GM20000 (cell line): Measurements from ENCODE around the gene PLLP.
A peak's percentile ranks its signal among the peaks of the same experiment; 100 is the strongest.
"Not testable (repeated sequence)": the region's sequence is repeated elsewhere in the genome, so short reads cannot be mapped to it uniquely, and the experiment has no call there.

ENCODE experiments used
- DNase-seq: peaks from one replicate; pipeline ENCODE4 v3.0.0; 2012; ENCODE audit warnings: low spot score
- TF ChIP-seq, protein P1 (sequence below): IDR thresholded peaks from 2 replicates; pipeline ENCODE4 v1.5.1; 2012; ENCODE audit warnings: mild to moderate bottlenecking, control low read depth; ENCODE audit errors: extremely low read depth, missing control alignments

PLLP gene

DNA sequence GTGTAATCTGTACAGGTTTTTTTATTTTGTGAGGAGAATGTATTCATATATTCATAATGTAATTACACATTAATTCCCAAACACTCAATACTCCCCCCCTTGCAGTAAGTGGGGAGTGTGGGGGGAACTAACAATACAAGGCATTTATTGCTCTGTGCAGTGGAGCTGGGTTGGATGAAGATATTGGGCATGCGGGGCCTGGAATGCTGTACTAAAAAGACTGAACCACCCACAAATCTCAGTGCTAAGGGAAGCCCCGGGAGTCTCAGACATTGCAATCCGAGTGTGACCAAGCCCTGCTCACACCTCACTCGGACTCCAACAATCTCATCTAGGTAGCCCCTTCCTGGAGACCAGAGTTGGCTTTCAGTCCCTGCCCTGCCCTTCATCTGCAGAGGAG, 6.0 kb downstream of the PLLP start:
- TF ChIP-seq, protein P1, sequence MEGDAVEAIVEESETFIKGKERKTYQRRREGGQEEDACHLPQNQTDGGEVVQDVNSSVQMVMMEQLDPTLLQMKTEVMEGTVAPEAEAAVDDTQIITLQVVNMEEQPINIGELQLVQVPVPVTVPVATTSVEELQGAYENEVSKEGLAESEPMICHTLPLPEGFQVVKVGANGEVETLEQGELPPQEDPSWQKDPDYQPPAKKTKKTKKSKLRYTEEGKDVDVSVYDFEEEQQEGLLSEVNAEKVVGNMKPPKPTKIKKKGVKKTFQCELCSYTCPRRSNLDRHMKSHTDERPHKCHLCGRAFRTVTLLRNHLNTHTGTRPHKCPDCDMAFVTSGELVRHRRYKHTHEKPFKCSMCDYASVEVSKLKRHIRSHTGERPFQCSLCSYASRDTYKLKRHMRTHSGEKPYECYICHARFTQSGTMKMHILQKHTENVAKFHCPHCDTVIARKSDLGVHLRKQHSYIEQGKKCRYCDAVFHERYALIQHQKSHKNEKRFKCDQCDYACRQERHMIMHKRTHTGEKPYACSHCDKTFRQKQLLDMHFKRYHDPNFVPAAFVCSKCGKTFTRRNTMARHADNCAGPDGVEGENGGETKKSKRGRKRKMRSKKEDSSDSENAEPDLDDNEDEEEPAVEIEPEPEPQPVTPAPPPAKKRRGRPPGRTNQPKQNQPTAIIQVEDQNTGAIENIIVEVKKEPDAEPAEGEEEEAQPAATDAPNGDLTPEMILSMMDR: no peak
- DNase-seq: no peak

DNA sequence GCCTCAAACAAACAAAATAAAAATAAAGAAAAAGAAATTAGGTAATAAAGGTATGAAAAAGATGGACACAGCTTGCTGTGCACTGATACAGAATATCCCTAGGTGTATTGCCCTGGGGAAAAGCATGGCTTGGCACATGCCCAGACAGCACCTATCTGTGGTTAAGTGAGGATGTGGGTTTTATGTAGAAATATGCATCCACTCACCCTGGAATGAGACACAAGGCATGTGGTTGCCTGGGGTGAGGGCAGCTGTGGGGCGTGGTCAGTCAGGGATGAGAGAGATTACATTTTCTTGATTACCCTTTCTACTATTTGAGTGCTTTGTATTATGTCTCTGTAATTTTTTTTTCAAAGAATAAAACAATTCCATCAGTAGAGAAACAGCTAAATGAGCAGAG, 6.9 kb downstream of the PLLP start:
- DNase-seq: no peak
- TF ChIP-seq, protein P1: no peak

DNA sequence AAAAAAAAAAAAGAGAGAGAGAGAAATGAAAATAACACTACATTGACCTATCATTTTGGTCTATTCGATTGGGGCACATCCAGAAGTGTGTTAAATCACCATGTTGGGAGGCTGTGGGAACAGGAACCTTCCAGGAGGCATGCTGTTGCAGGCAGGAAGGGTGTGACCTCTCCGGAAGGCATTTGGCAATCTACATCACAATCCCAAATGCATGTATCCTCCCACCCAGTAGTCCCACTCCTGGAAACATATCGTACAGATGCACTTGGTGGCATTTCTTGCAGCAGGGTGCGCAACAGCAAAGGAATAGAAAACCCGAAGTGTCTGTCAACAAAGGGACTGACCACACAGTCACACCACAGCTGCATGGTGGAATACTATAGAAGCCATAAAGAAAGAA, 7.9 kb downstream of the PLLP start:
- DNase-seq: no peak
- TF ChIP-seq, protein P1: no peak

DNA sequence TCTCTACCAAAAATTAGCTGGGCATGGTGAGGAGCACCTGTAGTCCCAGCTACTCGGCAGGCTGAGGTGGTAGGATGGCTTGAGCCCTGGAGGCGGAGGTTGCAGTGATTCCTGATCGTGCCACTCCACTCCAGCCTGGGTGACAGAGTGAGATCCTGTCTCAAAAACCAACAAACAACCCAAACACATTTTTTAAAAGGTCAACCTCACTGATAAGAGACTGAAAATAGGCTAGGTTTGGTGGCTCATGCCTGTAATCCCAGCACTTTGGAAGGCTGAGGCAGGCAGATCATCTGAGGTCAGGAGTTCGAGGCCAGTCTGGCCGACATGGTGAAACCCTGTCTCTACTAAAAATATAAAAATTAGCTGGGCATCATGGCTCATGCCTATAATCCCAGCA, 8.5 kb downstream of the PLLP start:
- DNase-seq: not testable (repeated sequence)

DNA sequence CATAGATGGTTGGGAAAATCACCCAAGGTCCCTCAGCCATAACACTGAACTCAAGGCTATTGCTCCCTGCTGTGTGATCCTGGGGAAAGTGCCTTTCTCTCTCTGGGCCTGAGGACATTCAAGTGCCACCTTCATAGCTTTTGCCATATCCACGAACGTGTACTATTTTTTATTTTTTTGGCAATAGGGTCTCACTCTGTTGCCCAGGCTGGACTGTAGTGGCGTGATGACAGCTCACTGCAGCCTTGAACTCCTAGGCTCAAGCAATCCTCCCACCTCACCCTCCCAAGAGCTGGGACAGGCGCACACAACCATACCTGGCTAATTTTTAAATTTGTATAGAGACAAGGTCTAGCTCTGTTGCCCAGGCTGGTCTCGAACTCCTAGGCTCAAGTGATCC, 10.6 kb downstream of the PLLP start:
- TF ChIP-seq, protein P1: no peak
- no peak for DNase-seq

DNA sequence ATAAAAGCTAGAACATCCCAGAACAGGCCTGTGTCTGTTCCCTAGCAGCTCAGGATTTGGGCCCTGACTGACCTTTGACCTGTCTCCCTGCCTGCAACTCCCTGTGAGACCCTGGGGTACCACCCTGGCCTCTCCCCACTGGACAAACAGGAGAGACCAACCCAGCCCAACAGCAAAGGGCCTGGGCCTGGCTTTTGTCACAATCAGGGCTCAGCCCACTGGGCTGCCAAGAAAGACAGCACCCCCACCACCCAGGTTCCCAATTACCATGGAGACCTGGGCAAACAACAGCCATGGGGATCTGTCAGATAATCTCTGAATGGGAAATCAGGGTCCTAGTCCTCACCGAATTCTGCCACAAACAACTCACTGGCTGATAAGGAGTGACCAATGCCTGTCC, 11.1 kb downstream of the PLLP start:
- no peak for DNase-seq
- TF ChIP-seq, protein P1: no peak

DNA sequence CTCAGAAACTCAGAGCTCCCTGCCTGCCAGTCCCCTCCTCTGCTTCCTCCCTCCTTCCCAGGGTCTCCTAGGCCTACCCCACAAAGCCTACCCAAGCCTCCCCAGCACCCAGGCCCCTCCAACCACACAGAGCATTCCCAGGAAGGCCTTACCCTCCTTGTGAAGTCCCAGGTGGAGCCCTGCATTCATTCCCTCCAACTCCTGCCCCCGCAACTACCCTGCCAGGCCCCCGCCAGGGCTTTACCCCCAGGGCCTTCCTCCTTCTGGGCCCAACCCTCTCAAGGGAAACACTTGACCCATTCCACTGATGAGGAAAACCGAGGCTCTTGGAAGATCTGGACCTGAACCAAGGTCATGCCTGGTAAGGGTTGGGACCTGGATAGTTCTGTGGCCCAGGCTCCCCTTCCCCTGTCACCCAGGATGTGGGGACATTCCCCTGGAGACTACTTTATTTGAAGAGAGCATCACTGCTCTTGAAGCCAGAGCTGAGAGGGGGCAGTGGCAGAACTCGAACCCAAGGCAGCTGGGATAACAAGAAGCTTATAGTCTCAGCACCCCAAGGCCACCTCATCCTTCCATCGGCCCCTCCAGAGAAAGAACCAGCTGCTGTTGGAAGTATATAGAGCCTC, 12.5 kb downstream of the PLLP start:
- peak; percentile 6 for DNase-seq
- TF ChIP-seq, protein P1: no peak

DNA sequence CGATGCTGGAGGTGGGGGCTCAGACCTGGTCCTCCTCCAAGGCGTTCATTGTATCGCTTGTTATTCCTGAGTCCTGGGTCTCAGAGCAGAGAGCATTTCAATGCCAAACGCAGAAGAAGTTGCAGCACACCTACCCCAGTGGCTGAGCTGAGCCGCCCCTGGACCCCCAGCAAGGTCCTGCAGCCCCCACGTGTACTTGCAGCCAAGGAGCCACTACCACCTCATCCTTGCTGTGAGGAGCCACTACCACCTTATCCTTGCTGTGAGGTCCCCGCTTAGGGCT, 13.5 kb downstream of the PLLP start:
- DNase-seq: no peak
- TF ChIP-seq, protein P1: no peak
